ENCODE results near the gene CACNA1C. TPM values are rescaled to one million over a fixed set of nuclear protein-coding genes. Genes with fewer than 3 reads are reported as not detected.

Gene CACNA1C
- total RNA-seq, 1 experiment from 2014 or later: not detected

DNA sequence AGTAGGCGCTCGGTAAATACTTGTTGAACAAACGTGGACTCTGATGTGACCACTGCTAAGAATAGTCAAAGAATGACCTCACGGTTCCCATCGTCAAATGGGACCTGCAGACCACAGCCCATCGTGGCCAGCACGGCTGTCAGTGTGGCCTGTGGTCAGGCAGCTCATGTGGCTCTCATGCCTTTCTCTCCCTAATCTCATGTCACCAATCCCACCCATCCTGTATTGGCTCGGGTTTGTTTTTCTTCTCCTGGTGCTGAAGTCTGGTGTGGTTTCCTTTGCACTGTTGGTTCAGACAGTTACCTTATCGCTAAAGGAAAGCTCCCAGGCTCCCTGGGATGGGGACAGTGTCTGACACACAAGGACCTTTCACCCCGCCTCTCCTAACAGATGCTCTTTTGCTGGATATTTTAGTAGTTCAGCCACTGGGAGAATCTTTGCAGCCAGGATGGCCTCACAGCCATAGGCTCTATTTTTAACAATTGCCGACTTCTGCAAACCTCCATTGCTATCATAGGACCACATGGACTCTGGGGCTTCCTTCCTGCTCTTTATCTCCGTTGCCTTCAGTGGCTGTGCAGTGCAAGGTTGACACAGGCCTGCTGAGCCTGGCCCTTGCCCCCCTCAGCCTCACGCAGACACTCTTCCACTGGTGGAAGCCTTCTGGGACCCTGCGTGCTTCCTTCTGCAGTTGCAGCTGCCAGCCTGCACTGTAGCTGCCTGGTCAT is 448.8 kb downstream of the CACNA1C start:
- Histone ChIP-seq H3K27me3 (ENCODE audit: insufficient read depth, low read depth) (peaks cover 95% of the 10 kb centered on the region), H3K27ac (no peak overlapping the region), H3F3A (ENCODE audit: insufficient read depth, low read depth) (no peaks in the 10 kb centered on the region), H2AFZ (no peak overlapping the region), H3K9me2 (ENCODE audit: insufficient read depth) (no peaks in the 10 kb centered on the region), H3K4me1 (replicated peaks; ENCODE audit: insufficient read depth) (no peaks in the 10 kb centered on the region), H3K4me2 (no peak overlapping the region), H4K20me1 (ENCODE audit: insufficient read depth) (no peaks in the 10 kb centered on the region), H3K9me3 (ENCODE audit: insufficient read depth, low read depth) (no peaks in the 10 kb centered on the region), H3K36me3 (ENCODE audit: low read depth) (no peaks in the 10 kb centered on the region), H3K79me2 (ENCODE audit: low read depth) (no peaks in the 10 kb centered on the region), H3K4me3 (no peak overlapping the region)
- intact Hi-C loops (cut with micrococcal nuclease; ENCODE audit: unreplicated experiment): no loop called here
- ChIA-PET POLR2A (ENCODE audit: unreplicated experiment) (no interaction called here), CTCF (no interaction called here)
- no TSS peak for BruUV-seq (replicated peaks)
- TF ChIP-seq EZH2 (IDR thresholded peaks at IDR 0.05; ENCODE audit: low read depth): no peak
- TF ChIP-seq, protein P1, sequence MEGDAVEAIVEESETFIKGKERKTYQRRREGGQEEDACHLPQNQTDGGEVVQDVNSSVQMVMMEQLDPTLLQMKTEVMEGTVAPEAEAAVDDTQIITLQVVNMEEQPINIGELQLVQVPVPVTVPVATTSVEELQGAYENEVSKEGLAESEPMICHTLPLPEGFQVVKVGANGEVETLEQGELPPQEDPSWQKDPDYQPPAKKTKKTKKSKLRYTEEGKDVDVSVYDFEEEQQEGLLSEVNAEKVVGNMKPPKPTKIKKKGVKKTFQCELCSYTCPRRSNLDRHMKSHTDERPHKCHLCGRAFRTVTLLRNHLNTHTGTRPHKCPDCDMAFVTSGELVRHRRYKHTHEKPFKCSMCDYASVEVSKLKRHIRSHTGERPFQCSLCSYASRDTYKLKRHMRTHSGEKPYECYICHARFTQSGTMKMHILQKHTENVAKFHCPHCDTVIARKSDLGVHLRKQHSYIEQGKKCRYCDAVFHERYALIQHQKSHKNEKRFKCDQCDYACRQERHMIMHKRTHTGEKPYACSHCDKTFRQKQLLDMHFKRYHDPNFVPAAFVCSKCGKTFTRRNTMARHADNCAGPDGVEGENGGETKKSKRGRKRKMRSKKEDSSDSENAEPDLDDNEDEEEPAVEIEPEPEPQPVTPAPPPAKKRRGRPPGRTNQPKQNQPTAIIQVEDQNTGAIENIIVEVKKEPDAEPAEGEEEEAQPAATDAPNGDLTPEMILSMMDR (conservative IDR thresholded peaks at IDR 0.05): no peak
- DNase-seq: no peak

DNA sequence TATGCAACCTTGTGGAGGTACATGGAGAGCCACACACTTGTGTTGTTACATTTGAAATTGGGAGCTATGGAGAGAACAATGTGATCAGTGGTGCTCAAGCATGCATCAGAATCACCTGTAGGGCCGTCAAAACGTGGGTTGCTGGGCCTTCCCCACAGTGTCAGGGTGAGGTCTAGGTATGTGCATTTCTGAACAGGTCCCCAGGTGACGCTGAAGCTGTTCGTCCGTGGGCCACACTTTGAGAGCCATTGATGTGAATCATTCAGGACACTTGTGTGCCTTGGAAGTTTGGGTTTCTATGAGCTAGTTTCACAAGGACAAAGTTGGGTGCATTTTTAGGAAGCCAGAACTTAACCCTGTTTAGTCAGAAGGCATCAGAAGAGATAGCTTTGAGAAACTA is 450.2 kb downstream of the CACNA1C start:
- no peak for TF ChIP-seq EZH2 (IDR thresholded peaks at IDR 0.05; ENCODE audit: low read depth)
- TF ChIP-seq, protein P1 (conservative IDR thresholded peaks at IDR 0.05): no peak
- intact Hi-C loops (cut with micrococcal nuclease; ENCODE audit: unreplicated experiment): no loop called here
- Histone ChIP-seq H3K4me3 (no peak overlapping the region), H3K27ac (no peak overlapping the region), H3F3A (ENCODE audit: insufficient read depth, low read depth) (no peaks in the 10 kb centered on the region), H3K27me3 (ENCODE audit: insufficient read depth, low read depth) (peaks cover 96% of the 10 kb centered on the region), H2AFZ (no peak overlapping the region), H3K4me1 (replicated peaks; ENCODE audit: insufficient read depth) (no peaks in the 10 kb centered on the region), H3K79me2 (ENCODE audit: low read depth) (no peaks in the 10 kb centered on the region), H3K36me3 (ENCODE audit: low read depth) (no peaks in the 10 kb centered on the region), H3K9me2 (ENCODE audit: insufficient read depth) (no peaks in the 10 kb centered on the region), H3K9me3 (ENCODE audit: insufficient read depth, low read depth) (no peaks in the 10 kb centered on the region), H3K4me2 (no peak overlapping the region), H4K20me1 (ENCODE audit: insufficient read depth) (no peaks in the 10 kb centered on the region)
- no TSS peak for BruUV-seq (replicated peaks)
- no peak for DNase-seq
- POLR2A ChIA-PET (ENCODE audit: unreplicated experiment): no interaction called here
- CTCF ChIA-PET: no interaction called here

DNA sequence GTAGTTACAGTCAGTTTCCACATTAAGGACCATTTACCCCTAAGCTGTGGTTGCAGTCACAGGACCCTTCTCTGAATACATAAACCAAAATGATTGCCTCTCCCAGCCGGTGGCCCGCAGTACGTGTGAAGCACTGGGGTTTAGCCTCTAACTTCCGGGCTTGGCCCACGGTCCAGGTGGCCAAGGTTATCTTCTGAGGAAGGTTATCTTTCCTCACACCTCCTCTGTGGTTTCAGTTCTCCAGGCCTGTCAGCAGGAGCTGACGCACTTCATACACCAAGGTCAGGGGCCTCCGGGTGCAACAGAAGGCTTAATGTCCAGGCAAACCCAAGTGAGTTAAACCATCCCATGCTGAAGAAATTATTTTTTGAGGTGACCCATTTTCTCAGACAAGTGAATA is 451.0 kb downstream of the CACNA1C start:
- no peaks in the 10 kb centered on the region for H3F3A ChIP-seq (ENCODE audit: insufficient read depth, low read depth)
- no peak overlapping the region for H2AFZ ChIP-seq
- H3K9me3 ChIP-seq (ENCODE audit: insufficient read depth, low read depth): no peaks in the 10 kb centered on the region
- no peak overlapping the region for H3K27ac ChIP-seq
- no peaks in the 10 kb centered on the region for H3K9me2 ChIP-seq (ENCODE audit: insufficient read depth)
- H3K79me2 ChIP-seq (ENCODE audit: low read depth): no peaks in the 10 kb centered on the region
- no peaks in the 10 kb centered on the region for H3K4me1 ChIP-seq (replicated peaks; ENCODE audit: insufficient read depth)
- intact Hi-C loops (cut with micrococcal nuclease; ENCODE audit: unreplicated experiment): no loop called here
- H3K4me3 ChIP-seq: no peak overlapping the region
- ChIA-PET CTCF (no interaction called here), POLR2A (ENCODE audit: unreplicated experiment) (no interaction called here)
- no peak for TF ChIP-seq EZH2 (IDR thresholded peaks at IDR 0.05; ENCODE audit: low read depth)
- BruUV-seq (replicated peaks): no TSS peak
- no peak for DNase-seq
- H4K20me1 ChIP-seq (ENCODE audit: insufficient read depth): no peaks in the 10 kb centered on the region
- peaks cover 96% of the 10 kb centered on the region for H3K27me3 ChIP-seq (ENCODE audit: insufficient read depth, low read depth)
- no peaks in the 10 kb centered on the region for H3K36me3 ChIP-seq (ENCODE audit: low read depth)
- H3K4me2 ChIP-seq: no peak overlapping the region

DNA sequence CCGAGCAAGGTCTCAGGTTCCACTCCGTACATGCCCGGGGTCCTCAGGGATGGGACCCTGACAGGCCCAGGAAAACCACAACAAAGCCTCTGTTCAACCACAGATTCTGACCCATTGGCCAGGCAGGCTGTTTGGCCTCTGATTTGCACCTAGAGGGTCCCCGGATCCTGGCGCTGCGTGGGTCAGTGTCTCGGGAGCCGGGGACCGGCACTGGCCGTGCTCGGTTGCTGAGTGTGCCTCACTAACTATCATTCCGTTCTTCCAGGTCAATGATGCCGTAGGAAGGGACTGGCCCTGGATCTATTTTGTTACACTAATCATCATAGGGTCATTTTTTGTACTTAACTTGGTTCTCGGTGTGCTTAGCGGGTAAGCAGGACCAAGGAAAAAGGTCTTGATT is 451.8 kb downstream of the CACNA1C start:
- Histone ChIP-seq H3K36me3 (ENCODE audit: low read depth) (no peaks in the 10 kb centered on the region), H4K20me1 (ENCODE audit: insufficient read depth) (no peaks in the 10 kb centered on the region), H3K4me2 (no peak overlapping the region), H2AFZ (no peak overlapping the region), H3K4me1 (replicated peaks; ENCODE audit: insufficient read depth) (no peaks in the 10 kb centered on the region), H3K27ac (no peak overlapping the region), H3K79me2 (ENCODE audit: low read depth) (no peaks in the 10 kb centered on the region), H3K9me2 (ENCODE audit: insufficient read depth) (no peaks in the 10 kb centered on the region), H3K4me3 (no peak overlapping the region), H3F3A (ENCODE audit: insufficient read depth, low read depth) (no peaks in the 10 kb centered on the region), H3K27me3 (ENCODE audit: insufficient read depth, low read depth) (peaks cover 95% of the 10 kb centered on the region), H3K9me3 (ENCODE audit: insufficient read depth, low read depth) (no peaks in the 10 kb centered on the region)
- intact Hi-C loops (cut with micrococcal nuclease; ENCODE audit: unreplicated experiment): no loop called here
- no TSS peak for BruUV-seq (replicated peaks)
- POLR2A ChIA-PET (ENCODE audit: unreplicated experiment): no interaction called here
- TF ChIP-seq, protein P1 (conservative IDR thresholded peaks at IDR 0.05): no peak
- no peak for DNase-seq
- CTCF ChIA-PET: no interaction called here

Data from PC-9 (cell line).